DMS79 treated with DMSO at 0.1 percent for 48 hours (cell line): ENCODE results near the gene ACADL.

Experiments
- DNase-seq: peaks from one replicate; lab custom pipeline; 2025; lab: John Stamatoyannopoulos, UW

ACADL gene

GRCh38 chr2:210224941-210225672 is at the start of gene ACADL:
TSS of gene ACADL (minus strand) at chr2:210225447. CDS start at chr2:210225263, 184 bp downstream.
- peak; percentile 33 for DNase-seq

GRCh38 chr2:210271300-210271699 is 46.1 kb upstream of the ACADL start:
- DNase-seq: no peak

DNA sequence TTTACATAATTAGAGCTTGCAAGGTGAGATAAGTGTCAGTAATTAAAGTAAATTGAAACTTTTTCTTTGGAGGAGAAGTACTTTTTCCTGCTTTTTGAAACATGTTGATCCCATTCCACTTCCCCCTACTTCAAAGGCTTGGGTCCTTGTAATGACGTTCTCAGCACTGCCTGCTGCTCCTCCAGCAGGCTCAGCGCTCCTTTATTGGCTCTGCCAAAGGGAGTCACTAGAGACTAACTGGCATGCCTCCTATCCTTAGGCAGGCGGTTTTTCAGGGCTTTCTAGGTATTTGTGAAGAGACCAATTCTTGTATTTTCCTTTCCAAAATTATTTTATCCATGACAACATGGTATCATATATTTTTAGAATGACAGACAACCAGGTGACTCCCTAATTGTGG is 43.9 kb upstream of the ACADL start:
- no peak for DNase-seq

DNA sequence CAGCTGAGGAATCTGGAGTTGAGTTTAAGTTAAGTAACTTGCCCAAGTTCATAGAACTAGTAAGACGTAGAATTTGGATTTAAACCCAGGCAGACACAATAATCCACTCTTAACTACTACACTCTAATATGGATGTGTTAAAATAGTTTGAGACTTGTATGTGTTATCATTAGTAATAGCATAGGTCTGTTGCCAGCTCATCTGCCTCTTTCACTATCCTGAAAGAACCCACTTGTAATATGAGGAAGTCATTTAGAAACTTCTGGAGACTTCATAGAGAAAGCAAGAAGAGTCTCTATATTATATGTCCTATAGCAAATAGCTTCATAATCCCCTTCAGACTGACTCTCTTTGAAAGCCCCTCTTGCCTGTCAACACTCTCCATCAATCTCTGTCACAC is 43.0 kb upstream of the ACADL start:
- no peak for DNase-seq

DNA sequence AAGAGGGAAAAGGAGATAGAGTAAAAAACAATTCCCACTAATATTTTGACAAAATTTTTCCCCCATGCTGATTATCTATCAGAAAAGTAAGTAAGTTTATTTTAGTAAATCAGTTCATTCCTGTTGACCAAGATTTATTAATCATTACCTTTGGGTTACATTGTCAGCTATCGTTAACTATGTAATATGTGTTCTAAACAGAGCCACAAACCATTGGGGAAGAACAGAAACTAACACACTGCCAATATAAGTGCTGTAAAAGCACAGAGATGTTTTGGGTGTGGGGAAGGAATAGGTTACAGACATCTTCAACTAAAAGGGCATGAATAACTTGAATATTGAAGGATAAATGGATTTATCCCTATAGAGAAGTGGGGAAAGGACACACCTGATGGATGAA is 42.5 kb upstream of the ACADL start:
- no peak for DNase-seq

DNA sequence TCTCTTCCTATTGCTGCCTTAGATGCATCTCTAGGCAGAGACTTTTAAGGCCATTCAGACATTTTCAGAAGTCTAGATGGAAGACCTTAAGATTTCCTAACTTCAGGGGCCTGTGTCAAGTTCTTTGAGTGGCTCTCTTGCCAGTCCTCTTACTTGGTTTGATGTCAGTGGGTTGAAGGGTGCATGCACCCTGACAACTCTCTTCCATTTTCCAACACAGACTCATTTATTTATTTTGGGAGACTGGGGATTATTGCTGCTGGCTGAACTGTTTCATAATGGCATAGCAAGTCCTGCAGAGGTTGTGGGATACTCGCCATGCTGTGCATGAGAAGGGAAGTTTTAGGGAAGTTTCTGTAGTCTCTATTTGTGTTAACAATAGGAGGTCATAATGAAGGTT is 39.0 kb upstream of the ACADL start:
- DNase-seq: no peak

DNA sequence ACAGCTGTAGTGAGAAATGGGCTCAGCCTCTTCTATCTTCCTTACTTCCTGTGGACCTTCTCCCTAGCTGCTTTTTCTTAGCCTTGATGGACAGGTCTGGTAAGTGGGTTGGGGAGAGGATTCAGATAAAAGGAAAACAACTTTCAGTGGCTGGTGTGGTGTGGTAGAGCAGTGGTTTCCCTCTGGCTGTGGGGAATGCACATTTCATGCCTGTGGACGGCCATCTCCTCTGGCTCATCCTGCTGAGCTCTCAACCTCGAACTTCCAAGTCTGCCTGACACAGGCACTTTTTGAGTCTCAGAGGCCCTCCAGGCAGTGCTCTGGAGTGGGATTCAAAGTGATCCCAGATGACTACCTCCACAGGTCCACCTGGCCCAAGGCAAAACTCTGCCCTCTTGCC is 38.6 kb upstream of the ACADL start:
- no peak for DNase-seq

DNA sequence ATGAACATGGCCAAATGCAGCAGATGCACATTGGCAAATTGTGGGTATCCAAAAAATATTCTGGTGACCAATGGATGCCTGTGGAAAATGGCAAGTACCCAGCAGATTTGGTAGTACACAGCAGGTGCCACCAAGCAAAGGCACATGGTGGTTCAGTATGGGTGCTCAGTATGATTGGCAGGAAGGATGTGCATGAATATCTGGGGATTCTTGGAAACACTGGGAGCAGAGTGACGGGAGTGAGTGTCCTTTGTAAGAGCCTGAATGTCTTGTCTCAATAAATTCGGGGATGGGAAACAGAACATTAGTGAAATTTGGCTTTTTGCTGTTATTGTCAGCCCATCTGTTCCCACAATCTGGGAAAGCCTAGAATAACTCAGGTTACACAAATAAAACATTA is 36.8 kb upstream of the ACADL start:
- no peak for DNase-seq

DNA sequence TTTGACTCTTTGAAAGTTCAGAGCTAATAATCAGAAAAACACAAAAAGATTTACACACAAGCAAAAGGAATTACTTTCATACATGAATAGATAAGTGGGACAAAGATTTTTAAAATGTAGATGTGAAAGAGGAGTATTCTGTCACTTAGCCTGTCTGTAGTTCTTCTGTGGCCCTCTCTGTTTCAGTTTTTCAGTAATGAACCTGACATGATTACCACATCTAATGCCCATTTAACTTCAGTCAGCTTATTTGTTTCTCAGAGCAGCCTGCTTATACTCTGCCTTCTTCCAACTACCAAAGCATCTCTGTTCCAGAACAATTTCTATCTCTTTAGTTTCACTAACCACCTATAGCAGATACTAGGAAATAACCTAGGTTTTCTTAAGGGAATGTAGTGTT is 34.4 kb upstream of the ACADL start:
- no peak for DNase-seq

- DNase-seq: no peak
Measured at GRCh38 chr2:210252699-210253606, 27.7 kb upstream of the ACADL start.

DNA sequence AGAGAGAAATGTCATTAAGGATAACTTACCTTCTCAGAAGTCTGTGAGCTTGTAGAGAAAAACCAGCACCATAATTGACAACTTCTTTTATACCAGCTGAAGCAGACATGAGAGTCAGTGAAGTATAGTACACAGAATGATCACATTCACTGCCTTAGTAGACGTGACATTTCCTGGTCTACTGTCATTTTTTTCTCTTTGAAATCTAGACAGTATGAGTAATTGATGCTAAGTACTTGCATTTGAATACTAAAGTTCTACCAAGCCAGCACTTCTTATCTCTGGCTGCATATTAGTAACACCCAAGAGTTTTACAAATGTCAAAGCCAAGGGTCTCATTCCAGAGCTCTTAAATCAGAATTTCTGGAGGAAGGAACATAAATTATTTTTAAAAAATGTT is 25.4 kb upstream of the ACADL start:
- no peak for DNase-seq

- no peak for DNase-seq
Measured at GRCh38 chr2:210233487-210233886, 8.2 kb upstream of the ACADL start.

DNA sequence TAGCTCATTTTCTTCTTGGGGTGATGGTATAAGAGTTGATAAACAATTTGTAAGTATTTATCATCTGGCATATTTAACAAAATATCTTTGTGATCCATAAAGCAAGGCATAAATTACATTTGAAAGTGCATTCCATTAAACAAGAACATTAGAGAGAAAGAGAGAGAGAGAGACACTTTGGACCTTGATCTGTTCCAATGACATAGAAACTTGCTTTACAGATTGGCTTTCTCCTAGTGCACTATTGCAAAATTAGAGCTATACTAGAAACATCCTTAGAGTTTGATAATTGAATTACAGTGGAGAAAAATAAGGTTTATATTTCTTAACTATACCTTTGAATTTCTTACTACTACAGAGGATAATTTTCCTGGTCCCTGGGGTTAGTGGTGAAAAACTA is 5.7 kb upstream of the ACADL start:
- no peak for DNase-seq

GRCh38 chr2:210230518-210230917 is 5.3 kb upstream of the ACADL start:
- DNase-seq: no peak

DNA sequence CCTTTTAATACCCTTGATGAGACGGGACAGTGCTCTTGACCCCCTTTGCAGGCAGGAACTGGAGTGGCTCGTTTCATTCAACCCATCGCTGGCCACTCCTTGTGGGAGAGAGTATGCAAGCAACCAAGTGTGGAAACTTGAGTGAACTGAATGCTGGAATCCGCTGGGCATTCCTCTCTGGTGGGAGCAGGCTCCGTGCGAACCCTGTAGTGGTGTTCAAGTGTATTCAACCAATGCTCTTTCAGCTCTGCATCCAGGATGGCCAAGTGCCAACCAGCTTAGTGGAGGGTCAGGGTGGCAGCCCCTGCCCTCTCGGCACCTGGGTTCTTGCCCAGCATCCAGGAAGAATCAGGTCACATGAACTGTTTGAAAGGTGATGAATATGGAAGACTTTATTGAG is 3.3 kb upstream of the ACADL start:
- DNase-seq: no peak

- no peak for DNase-seq
Measured at GRCh38 chr2:210227290-210228088, 2.2 kb upstream of the ACADL start.

GRCh38 chr2:210226223-210226622 is 976 bp upstream of the ACADL start:
- peak; percentile 45 for DNase-seq

DNA sequence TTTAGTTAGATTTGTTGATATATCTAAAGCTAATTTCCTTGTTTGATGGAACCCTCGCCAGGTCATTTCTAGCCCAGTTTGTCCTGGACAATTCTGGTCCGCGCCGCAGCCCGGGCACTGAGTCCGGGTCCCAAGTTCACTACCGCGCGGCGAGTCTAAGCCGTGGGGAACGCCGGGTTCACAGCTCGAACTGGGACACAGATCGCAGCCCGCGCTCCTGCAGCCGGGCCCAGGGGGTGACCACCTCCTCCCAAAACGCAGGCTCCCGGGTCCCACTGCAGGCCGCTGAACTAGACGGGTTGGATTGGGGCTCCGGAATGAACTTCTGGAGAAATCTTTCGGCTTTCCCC is 681 bp downstream of the ACADL start:
- DNase-seq: no peak

DNA sequence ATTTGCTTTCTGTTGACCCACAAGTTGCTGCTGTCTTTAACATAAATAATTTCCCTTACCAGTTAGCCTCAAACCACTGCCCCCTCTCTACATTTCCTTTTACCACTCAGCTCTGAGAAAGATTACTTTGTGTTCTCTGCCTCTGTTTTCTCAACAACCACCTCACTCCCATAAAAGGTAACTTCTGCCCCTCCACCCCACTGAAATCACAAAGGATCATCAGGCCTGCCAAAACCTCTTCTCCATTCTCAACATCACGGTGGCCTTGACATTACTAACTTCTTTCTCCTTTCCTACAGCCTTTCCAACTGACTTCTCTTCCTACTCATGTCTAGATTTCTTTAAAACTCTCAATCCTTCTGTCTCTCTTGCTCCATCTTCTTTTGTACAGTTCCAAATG is 10.1 kb downstream of the ACADL start:
- no peak for DNase-seq

DNA sequence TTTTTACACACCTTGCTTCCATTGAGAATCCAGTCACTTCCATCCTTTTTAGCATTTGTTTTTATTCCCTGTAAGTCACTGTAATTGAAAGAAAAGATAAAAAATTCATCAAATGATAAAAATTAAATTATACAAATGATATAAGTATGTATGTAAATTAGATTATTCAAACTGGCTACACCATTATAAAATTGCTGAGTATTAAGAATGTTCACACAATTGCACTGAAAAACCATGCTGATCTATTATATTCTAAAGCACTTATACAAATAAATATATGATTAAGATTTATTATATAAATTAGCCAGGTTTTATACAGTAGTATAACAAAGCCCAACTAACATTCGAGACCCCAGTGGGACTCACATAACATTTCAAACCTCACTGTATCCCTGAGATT is 15.1 kb downstream of the ACADL start:
- no peak for DNase-seq

GRCh38 chr2:210207929-210208328 is 17.3 kb downstream of the ACADL start:
- DNase-seq: no peak

- no peak for DNase-seq
Measured at GRCh38 chr2:210203558-210203957, 21.7 kb downstream of the ACADL start.

DNA sequence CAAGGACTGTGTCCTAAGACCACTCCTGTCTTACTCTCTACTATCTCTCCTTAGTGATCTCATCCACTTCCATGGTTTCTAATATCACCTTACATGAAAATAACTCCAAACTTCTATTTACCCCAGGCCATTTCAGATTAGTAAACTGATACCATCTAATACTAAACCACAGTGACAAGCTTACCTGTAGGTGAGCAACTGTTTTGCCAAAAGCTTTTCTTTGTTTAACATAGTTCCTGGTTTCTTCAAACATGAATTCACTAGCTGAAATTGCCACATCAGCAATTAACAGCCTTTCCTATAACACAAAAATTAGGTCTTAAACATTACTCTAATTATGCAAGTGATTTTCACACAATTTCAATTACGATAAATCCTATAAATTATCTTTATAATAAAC is 22.1 kb downstream of the ACADL start:
- DNase-seq: no peak
